Thoracic aorta (tissue), 2 donors: ENCODE measurements around the gene HSBP1. TPM values are rescaled to one million over a fixed set of nuclear protein-coding genes. Genes with fewer than 3 reads are reported as not detected.

Experiments used
- ATAC-seq: fragments of 150-250 bp; one replicate; pipeline ENCODE4 v1.8.0; 2017; ENCODE audit warnings: low read depth; ENCODE audit not compliant: insufficient number of reproducible peaks, low FRiP score
- DNase-seq: peaks from one replicate; pipeline ENCODE4 v3.0.0-alpha.2; 2020; ENCODE audit warnings: low spot score
- H3K27ac ChIP-seq, 2 donors: fragments of 200-600 bp; sonication (generic); 1 replicate in 1 of 2; 2 replicates in 1 of 2; pipeline ENCODE4 v1.5.1; 2016; ENCODE audit warnings: mild to moderate bottlenecking in 2 of 2, moderate library complexity in 2 of 2
- H3K27me3 ChIP-seq: fragments of 200-600 bp; sonication (generic); replicated peaks from 2 replicates; pipeline ENCODE4 v1.6.0; 2016; ENCODE audit warnings: mild to moderate bottlenecking; ENCODE audit not compliant: insufficient read depth
- H3K36me3 ChIP-seq: fragments of 200-600 bp; sonication (generic); one replicate; pipeline ENCODE4 v1.5.1; 2016
- H3K4me1 ChIP-seq, 2 donors: fragments of 200-600 bp; sonication (generic); 1 replicate in 1 of 2; 2 replicates in 1 of 2; pipeline versions ENCODE4 v1.5.1 to v1.6.0; 2016; ENCODE audit warnings: low read depth in 2 of 2, mild to moderate bottlenecking in 1 of 2; ENCODE audit not compliant: control insufficient read depth in 1 of 2
- H3K4me3 ChIP-seq: fragments of 200-600 bp; sonication (generic); 2 replicates; pipeline ENCODE4 v1.5.1; 2016; ENCODE audit warnings: mild to moderate bottlenecking
- H3K9me3 ChIP-seq: fragments of 200-600 bp; sonication (generic); 2 replicates; pipeline ENCODE4 v1.5.1; 2016
- total RNA-seq, 2 donors: library from RNA; depleted of rRNA; stranded (reverse); fragments of >200 nt; gene quantifications; one replicate each; pipeline versions ENCODE4 v1.1.0 to v1.2.3, GENCODE V29; 2016
- TF ChIP-seq, protein P1 (sequence below): fragments of 200-600 bp; sonication (generic); IDR thresholded peaks from one replicate; pipeline ENCODE4 v1.5.1; 2019; ENCODE audit warnings: antibody characterized with exemption

The HSBP1 gene
- total RNA-seq, 2 donors from 2014 or later, result 11.0 to 15.0 TPM

DNA sequence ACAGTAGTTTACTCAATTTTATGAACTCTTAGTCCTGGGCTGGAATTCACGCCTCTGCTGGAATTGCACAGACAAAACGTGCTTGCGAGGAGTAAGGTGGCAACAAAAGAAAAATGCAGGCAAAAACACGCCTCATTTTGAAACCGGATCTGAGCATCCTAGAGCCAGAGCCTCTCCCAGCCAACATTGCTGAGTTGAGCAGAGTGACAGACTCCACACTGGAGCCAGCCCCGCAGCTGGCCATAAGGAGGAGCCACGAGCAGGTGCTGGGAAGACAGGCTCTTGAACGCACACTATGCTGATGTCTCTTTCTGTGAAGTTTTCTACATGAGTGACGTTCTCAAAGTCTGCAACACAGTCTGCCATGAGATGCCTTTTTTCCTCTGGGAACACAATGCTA, 14.6 kb upstream of the HSBP1 start:
- H3K36me3 ChIP-seq, result no peaks in the 10 kb centered on the region
- no peaks in the 10 kb centered on the region for H3K9me3 ChIP-seq
- ATAC-seq (no peak), DNase-seq (no peak)
- H3K27me3 ChIP-seq, result no peaks in the 10 kb centered on the region
- H3K4me1 ChIP-seq, result peaks cover 0 to 19% of the 10 kb centered on the region in 2 donors
- TF ChIP-seq, protein P1, sequence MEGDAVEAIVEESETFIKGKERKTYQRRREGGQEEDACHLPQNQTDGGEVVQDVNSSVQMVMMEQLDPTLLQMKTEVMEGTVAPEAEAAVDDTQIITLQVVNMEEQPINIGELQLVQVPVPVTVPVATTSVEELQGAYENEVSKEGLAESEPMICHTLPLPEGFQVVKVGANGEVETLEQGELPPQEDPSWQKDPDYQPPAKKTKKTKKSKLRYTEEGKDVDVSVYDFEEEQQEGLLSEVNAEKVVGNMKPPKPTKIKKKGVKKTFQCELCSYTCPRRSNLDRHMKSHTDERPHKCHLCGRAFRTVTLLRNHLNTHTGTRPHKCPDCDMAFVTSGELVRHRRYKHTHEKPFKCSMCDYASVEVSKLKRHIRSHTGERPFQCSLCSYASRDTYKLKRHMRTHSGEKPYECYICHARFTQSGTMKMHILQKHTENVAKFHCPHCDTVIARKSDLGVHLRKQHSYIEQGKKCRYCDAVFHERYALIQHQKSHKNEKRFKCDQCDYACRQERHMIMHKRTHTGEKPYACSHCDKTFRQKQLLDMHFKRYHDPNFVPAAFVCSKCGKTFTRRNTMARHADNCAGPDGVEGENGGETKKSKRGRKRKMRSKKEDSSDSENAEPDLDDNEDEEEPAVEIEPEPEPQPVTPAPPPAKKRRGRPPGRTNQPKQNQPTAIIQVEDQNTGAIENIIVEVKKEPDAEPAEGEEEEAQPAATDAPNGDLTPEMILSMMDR, result no peak
- peak overlapping the region in 1 of 2 donors; percentile 54 for H3K27ac ChIP-seq
- peak overlapping the region; percentile 13 for H3K4me3 ChIP-seq

- ATAC-seq, result no peak
Observed at GRCh38 chr16:83794860-83795554, 12.8 kb upstream of the HSBP1 start.

DNA sequence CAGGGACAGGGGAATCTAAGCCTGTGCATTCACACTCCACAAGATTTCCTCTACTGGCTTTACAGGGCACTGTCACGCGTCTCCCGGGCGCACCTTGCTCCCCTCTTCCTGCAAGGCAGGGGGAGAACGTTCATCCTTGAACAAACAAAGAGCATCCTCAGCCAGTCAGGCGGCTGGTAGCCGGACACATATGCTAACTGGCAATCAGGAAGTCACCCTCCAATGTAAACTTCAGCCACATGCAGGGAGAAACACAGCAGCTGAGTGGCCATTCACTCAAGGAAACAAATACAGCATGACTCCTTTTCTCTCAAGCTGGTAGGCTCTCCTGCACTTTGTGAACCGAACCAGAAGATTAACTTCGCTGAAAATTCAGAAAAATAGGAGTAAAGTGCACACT, 10.8 kb upstream of the HSBP1 start:
- Histone ChIP-seq H3K4me3 (no peak overlapping the region), H3K36me3 (no peaks in the 10 kb centered on the region), H3K9me3 (no peaks in the 10 kb centered on the region), H3K4me1 (peaks cover under 1 to 18% of the 10 kb centered on the region in 2 donors), H3K27ac (no peak overlapping the region), H3K27me3 (no peaks in the 10 kb centered on the region)
- ATAC-seq, result no peak
- TF ChIP-seq, protein P1, result no peak
- DNase-seq, result no peak

More at GRCh38 chr16:83794860-83795554, 12.8 kb upstream of the HSBP1 start:
- Histone ChIP-seq H3K4me1 (peaks cover 0 to 19% of the 10 kb centered on the region in 2 donors), H3K27me3 (no peaks in the 10 kb centered on the region), H3K4me3 (no peak overlapping the region), H3K9me3 (no peaks in the 10 kb centered on the region), H3K27ac (no peak overlapping the region), H3K36me3 (no peaks in the 10 kb centered on the region)
- TF ChIP-seq, protein P1, result no peak
- DNase-seq, result no peak

DNA sequence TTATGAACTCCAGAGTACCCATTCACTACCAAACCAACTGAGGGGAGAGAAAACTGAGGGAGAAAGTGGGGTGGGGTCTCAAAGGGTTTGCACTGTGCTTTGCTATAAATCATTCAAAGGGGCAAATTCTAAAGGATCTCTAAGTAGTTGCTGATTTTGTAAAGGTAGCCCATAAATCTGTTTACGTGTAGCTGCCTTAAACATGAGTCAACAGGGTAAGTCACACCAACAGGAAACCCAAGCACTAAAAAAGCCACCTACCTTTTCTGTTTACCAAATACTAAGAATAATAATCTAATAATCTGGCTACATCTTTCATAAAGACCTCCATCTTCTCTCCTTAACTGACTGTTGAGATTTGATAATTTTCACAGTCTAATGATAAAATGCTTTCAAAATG, 8.4 kb upstream of the HSBP1 start:
- no peak overlapping the region for H3K4me3 ChIP-seq
- peaks cover 2 to 7% of the 10 kb centered on the region in 2 donors for H3K4me1 ChIP-seq

GRCh38 chr16:83802135-83802534, 5.6 kb upstream of the HSBP1 start:
- TF ChIP-seq, protein P1, result no peak
- Histone ChIP-seq H3K4me3 (peak overlapping the region; percentile 60), H3K9me3 (no peaks in the 10 kb centered on the region), H3K36me3 (no peaks in the 10 kb centered on the region), H3K27me3 (no peaks in the 10 kb centered on the region), H3K27ac (peak overlapping the region in 1 of 2 donors; percentile 10), H3K4me1 (peaks cover 2 to 7% of the 10 kb centered on the region in 2 donors)
- ATAC-seq, result peak; percentile 65
- no peak for DNase-seq

More for the DNA sequence above, 8.4 kb upstream of the HSBP1 start:
- no peaks in the 10 kb centered on the region for H3K27me3 ChIP-seq
- DNase-seq (no peak), ATAC-seq (no peak)
- H3K27ac ChIP-seq, result no peak overlapping the region
- H3K36me3 ChIP-seq, result no peaks in the 10 kb centered on the region
- no peaks in the 10 kb centered on the region for H3K9me3 ChIP-seq
- TF ChIP-seq, protein P1, result no peak
